ENCODE measurements around the gene TRANK1.

- no peak for TF ChIP-seq CTCF (IDR thresholded peaks at IDR 0.05; ENCODE audit: low read depth, low read length, missing input control)
- TF ChIP-seq JUND (IDR thresholded peaks at IDR 0.05): peak in 1 of 2 donors; percentile 35
- TF ChIP-seq MAX (IDR thresholded peaks at IDR 0.05): peak; percentile 47
Observed at GRCh38 chr3:36933540-36934296, 11.1 kb downstream of the TRANK1 start.
